ENCODE results near the gene PDE4B.

GRCh38 chr1:65992831-65993271 is 200.2 kb downstream of the PDE4B start:
- TF ChIP-seq CTCF (IDR thresholded peaks at IDR 0.05): no peak
- TF ChIP-seq EP300 (IDR thresholded peaks at IDR 0.05): no peak
- no peak for TF ChIP-seq POLR2A (IDR thresholded peaks at IDR 0.05; ENCODE audit: low read depth)
- no peak for TF ChIP-seq POLR2AphosphoS5 (IDR thresholded peaks at IDR 0.05)

All from esophagus muscularis mucosa (tissue), 4 donors.